Umbilical cord (tissue), 2 donors: Measurements from ENCODE around the gene ALDH18A1. TPM values are rescaled to one million over a fixed set of nuclear protein-coding genes. Genes with fewer than 3 reads are reported as not detected.

ENCODE experiments used
- DNase-seq: peaks from one replicate; pipeline ENCODE4 v3.0.0-alpha.2; 2015; ENCODE audit warnings: low spot score
- total RNA-seq: library from RNA; depleted of rRNA; stranded (reverse); fragments of >200 nt; gene quantifications from one replicate; pipeline ENCODE4 v1.2.3, GENCODE V29; 2014; ENCODE audit warnings: low replicate concordance; ENCODE audit not compliant: insufficient read depth

Gene ALDH18A1
- total RNA-seq, 1 donor from 2014 or later, result 168 TPM

DNA sequence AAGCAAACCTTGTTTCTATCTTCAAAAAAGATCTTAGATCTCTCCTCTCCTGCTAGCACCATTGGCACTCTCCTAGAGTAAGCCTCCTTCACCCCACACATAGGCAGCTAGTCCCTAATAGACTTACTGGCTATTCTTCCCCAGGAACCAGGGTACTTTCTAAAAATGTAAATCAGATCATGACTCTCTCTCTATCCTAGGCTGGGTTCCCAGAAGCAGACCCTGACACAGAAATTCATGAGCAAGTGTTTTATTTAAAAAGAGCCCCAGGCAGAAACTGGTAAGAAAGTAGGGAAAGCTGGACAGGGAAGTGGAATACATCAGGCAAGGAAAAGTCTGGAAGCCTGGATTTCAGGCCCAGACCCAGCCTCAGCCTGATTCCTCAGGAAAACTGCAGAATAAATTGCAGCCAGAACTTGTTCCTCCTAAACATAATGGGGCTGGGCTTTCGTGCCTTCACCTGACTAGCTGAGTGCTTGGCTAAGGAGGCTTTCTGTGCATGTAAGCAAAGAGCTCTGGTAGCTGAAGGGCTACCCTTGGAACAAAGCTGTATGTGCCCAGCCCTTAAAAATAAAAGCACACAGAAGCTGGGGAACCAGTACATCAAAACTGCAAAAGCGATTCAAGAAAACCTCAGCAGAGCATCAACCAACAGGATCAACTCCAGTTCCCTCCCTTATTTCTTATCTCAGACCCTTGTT, 76.5 kb downstream of the ALDH18A1 start:
- DNase-seq, result no peak

DNA sequence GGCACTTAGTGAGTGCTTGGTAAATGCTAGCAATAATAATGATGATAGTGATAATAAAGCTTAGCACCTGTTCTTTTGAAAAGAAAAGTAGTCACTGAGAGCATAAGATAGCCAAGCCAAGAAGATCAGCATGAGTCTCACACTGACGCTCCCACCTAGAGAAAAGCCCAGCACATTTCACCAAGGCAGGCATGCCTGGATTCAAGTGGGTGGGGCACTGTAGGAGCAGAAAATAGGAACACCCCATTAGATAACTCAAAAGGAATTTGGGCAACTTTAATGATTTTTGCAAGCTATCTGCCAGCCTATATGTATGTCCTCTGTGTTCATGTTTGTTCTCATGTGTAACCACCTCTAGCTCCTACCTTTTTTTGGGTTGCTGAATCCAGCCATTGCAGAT, 77.2 kb downstream of the ALDH18A1 start:
- DNase-seq, result no peak

DNA sequence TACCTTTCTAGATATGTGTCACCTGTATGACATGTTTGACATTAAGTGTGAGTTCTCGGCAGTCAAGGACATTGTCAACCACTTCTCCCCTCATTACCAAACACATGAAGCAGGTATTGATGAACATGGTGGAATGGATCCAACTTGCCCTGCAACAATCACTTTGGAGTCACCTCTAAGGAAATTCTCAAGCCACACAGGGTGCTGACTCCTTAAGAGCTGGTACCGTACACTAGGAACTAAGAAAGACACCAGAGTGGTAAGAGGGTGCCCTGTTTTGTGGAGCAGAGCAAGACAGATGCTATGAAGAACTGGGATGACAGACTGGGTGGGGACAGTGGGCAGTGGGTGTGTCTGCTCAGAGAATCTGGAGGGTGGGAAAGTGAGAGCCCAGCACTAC, 77.9 kb downstream of the ALDH18A1 start:
- DNase-seq, result no peak

DNA sequence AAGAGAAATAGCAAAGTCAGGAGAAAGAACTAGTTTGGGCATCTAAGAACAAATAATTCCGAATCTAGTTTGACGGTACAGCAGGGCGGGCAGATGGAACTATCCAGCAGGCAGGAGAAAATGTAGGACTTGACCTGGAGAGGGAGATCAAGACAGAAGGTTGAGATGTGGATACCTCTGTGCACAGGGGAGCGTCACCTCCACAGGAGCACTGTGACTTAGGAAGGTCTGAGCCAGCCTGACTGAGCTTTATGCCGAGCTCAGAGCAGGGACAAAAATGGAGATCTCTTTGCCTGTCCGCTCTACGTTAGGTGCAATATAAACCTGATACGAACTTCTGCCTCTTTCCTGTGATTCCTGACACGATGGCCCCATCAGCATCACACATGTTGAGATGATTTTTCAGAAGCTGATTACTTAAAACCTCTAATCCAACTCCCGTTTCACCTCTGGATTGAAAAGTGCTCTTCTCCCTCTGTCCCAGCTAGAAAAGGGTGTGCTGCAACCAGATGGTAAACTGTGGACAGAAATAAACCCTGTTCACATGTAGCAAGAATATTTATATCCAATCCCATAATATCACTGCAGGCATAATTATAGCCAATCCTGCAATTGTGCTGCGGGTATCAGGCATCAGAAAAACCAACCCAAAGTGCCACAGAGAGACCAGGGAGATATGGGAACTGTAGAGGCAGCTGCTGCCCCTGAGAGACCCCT, 81.7 kb downstream of the ALDH18A1 start:
- no peak for DNase-seq

DNA sequence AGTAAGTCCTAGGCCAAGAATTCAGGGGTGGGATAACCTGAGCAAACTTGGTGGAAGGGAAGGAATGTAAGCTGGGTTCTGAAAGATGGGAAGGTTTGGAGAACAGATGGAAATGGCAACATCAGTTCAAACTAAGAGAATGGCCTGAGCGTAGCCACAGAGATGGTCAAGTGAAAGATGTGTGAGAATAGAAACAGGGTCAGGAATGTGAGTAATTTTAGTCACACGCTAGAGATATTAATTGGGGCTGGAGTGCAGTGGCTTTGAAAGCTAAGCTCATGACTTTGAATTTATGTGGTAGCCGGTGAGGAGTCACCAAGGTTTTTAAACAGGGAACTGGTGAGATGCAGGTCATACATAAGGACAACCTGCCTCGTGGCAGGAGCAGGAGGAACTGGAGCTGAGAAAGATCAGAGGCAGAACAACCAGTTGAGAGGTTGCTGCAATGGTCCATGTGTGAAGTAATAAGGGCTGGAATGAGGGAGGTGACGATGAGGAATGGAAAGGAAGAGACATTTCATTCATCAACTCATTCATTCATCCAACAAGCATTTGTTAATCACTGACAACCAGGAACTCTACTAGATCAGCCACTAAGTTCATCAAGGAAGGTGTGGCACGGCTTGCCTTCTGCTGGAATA, 82.4 kb downstream of the ALDH18A1 start:
- no peak for DNase-seq

DNA sequence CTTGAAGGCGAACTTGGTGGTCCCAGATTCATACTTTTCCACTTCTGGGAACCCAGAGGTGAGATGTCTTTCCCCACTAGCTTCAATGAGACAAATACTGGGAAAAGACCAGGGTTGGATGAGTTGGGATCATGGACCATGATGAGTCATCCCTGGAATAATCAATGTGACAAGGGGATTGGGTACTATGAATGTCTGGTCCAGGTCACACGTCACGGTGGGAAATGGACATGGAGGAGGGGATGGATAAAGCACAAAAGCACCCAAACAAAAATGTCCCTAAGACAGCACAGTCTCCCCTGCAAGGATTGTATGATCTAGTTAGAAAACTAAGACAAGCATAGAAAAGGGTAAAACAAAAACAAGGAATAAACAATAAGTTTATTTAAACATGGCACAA, 83.0 kb downstream of the ALDH18A1 start:
- DNase-seq, result no peak

DNA sequence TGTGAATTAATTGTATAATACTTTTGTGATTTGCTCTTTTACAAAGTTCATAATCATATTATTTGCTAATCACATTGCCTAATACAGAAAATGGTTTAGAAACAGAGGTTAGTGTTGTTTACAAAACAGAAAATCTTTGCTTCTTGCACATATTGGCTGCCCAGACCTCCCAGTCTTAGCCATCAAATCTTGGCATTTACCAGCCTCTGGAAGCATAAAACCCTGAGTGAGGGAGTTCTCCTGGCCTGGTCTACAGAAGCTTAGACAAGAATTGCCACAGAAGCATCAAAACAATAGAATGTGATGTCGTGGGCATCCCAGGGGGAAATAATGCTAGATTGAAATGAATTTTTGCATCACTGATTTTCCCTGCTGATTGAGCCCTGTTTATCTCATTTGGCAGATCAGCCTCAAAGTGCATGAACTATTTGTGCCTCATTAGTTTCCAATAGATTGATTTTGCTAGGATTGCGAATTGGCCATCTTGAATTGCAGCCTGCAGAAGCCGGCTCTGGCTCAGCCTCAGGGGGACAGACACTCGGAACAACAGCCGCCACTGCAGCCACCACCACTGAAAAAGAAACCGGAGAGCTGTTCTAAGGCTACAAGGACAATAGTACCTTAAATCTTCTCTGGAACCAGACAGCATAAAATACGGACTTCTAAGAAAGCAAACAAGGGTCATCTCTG, 84.2 kb downstream of the ALDH18A1 start:
- no peak for DNase-seq

DNA sequence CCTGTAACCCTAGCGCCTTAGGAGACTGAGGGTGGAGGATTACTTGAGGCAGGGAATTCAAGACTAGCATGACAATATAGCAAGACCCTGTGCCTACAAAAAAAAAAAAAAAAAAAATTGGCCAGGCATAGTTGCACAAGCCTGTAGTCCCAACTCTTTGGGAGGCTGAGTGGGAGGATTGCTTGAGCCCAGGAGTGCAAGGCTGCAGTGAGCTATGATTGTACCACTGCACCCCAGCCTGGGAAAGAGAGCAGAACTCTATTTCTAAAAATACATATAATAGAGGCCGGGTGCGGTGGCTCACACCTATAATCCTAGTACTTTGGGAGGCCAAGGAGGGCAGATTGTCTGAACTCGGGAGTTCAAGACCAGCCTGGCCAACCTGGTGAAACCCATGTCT, 85.1 kb downstream of the ALDH18A1 start:
- DNase-seq, result no peak

DNA sequence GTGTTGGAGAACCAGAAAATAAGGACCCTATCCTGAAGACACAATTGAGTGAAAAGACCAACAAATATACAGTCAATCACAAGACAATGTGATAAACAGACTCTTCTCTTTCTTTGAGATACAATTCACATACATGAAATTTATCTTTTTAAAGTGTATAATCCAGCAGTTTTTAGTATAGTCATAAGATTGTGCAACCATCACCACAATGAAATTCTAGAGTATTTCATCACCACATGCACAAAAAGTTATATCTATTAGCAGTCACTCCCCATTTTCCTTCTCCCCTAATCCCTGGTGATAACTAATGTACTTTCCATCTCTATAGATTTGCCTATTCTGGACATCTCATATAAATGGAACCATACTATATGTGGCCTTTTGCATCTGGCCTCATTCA, 87.1 kb downstream of the ALDH18A1 start:
- DNase-seq, result no peak

DNA sequence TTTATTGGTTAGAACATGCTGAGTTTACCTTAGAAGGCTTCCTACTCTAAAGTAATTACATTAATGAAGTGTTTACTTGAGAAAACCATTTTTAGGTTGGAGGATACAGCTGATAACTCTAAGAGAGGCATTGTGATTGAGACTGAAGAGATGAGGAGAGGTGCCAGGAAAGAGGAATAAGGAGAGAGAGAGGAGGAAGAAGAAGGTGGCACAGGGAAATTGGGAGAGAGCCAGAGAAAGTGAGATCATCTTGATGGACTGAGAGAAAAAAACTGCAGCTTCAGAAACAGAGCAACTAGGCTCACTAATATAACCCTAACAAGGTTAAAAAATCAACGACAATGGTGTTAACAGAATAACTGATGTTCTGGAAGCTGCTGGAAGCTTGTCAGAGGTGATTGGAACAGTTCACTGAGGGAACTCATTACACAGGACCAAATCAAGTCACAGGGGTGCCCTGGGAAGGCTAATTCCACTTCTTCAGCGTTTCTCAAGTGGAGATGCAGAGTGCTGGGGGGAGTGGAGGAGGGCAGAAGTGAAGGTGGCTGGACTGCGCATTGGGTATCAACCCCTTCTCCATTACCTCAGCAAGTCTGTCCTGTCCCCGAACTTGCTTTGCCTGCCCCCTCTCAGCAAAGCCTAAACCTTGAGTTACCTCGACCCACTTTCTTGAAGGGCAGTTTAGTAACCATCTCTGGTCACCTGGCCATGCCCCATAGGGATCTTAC, 88.4 kb downstream of the ALDH18A1 start:
- no peak for DNase-seq

DNA sequence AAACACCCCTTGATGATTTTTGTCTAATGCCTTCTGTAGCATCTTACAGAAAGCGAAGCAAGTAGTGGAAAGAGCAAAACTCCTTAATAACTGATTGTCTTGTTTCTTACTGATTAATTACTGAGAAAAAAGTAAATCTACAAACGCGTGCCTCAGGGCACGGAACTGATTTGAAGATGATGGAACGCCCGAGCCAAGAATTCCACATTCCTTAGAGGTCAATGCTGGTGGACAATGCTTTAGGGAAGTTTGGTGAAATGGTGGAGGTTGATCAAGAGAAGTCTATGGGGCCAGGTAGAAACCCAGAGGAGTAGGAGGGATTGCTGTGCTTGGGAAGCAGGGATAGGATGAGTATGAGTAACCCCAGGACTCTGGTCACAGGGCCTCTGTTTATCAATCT, 90.4 kb downstream of the ALDH18A1 start:
- no peak for DNase-seq

DNA sequence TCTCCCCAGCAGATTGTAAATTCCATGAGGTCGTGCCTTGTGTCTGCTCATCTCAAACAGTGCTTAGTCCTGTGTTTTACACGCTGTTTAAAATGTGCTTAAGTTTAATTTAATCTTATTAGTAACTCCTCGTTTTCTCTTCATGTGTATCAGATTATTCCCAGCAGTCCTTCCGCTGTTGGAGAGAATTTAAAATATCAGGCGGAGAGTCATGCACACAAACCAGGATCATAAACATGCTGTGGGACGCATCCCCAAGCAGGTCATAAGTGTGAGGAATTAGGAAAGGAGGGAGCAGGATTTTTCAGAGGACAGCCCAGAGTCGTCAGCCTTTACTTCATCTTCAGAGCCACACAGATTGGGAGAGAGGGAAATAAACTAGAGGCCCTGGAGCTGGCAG, 91.2 kb downstream of the ALDH18A1 start:
- no peak for DNase-seq

DNA sequence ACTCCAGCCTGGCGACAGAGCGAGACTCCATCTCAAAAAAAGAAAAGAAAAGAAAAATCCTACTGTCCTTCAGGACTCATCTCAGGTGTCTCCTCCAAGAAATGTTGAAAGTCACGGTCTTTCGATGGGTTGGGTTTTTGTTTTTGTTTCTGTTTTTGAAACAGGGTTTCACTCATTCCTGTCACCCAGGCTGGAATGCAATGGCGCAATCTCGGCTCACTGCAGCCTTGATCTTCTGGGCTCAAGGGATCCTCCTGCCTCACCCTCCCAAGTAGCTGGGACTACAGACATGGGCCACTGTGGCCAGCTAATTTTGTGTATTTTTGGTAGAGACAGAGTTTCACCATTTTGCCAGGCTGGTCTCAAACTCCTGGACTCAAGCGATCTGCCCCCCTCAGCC, 92.2 kb downstream of the ALDH18A1 start:
- no peak for DNase-seq

DNA sequence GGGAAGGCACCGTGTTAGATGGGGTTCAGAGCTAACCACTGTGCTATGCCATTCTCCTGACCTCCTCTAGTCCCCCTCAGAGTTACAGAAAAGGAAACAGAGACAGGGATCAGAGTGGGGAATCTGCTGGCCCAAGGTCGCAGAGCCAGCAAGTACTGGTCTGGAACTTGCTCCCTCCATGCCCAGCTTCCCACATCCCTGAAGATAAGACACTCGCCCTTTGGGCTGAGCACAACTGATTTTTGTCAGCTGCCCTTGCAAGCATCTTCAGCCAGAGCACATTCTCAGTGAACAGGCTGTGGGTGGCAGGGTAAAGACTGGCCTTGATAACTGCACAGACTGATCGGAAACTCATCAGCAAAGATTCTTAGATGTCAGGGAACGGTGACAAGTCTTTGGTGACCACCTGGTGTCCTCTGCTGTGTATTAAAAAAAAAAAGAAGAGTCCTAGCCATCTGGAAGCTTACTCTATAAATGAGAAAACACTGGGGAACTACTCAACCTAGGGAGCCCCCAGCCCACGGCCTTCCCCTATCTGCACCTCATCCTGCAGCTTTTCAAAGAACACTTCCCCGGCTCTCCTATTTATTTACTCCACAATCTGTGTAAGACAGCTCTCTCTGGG, 94.1 kb downstream of the ALDH18A1 start:
- DNase-seq, result no peak

DNA sequence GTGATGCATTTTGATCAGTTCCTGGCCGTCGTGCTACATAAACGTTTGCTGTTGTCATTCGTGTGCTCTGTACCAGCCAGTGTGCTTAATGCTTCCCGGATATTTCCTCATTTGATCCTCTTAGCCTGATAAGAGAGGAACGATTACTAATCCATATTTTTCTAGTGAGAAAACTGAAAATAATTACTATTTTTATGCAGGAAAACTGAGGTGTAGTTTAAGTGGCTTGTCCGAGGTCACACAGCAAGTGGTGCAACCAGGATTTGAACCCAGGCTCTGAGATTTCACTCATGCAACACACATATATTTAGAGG, 94.7 kb downstream of the ALDH18A1 start:
- DNase-seq, result no peak

DNA sequence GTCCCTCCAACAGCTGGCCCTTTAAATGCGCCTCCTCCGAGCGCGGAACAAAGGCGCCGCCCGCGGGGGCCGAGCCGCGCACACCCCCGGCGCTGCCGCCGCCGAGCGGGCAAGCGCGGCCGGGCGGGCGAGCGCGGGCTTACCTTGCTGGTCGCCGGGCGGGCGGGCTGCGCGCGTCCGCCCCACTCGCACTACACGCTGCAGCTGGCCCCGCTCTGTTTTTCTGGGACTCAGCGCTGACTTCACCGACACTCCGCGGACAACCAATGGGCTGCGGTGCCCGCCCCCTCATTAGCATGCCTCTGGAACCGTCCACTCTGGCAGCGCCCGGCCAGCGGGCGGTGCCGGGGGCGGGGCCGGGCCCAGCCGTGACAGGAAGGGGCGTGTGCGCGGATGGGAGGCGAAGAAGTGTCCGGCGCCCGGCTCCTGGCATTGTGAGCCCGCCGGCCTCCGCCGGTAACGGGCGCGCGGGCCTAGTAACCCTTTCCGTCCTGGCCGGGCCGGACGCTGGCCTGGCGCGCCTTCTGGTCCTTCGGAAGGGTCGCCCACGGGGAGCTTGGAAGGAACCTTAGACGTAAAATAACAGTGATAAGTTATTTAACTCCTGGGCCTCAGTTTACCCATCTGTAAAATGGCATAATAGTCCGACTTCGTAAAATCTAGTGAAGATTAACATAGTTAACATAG, 95.2 kb downstream of the ALDH18A1 start, which contains the start of gene SORBS1:
TSS of gene SORBS1 (minus strand) at position 195 of the 687 bp plus-strand sequence. CDS start 120,236 bp downstream, outside the sequence.
- DNase-seq, result peak; percentile 98

DNA sequence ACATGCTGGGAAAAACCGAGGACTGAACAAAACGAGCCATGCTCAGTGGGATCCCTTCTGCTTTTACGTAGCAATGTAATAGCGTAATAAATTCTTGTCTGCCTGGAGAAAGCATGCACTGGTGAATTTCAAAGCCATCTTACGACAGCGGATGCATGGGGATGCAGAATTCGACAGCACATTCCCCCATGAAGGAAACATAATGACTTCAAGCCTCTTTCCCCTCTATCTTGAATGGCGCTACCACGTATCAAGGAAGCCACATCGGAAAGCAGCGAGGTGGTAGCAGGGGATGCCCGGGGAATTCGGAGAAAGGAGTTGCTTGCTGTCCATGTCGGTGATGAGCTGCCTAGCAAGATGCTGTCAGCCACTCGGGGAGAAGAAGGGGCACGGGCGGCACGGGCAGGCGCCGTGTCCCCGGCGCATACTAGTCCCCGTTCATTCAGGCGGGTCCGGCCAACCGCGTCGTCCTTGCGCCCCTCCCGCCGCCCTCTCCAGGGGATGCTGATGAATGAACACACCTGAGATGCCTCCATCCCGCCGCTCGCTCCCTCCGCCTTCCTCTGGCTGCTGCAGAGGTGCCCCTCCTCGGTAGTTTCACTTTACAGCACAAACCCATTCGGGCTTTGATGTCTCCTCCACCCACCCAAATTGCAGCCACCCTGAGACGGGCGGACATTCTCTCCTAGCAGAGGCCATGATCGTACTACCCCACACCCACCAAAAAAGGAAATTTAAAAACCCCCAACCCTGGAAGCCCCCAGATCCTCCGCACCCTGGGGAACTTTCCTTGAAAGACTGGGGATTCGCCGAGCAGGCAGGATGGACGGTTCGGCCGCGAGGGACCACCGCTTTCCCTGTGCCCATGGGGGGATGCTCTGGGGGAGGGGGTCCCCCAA, 96.0 kb downstream of the ALDH18A1 start:
- DNase-seq, result peak; percentile 54

DNA sequence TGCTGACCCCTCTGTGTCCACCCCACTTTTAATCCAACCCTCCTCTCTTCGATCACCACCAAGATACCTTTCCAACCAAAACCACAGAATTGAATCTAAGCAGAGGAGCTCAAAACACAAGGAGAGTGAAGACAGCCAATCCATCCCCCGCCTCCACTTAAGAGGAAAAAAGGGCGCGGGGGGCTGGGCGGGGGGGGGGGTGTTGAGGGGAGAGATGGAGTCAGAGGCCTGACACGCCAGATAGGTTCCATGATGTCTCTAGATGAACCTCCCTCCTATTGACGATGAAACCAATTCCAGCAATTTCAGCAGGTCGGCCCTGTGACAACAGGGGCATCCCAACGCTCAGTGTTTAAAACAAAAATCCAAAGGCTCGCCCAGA, 96.6 kb downstream of the ALDH18A1 start:
- DNase-seq, result no peak

DNA sequence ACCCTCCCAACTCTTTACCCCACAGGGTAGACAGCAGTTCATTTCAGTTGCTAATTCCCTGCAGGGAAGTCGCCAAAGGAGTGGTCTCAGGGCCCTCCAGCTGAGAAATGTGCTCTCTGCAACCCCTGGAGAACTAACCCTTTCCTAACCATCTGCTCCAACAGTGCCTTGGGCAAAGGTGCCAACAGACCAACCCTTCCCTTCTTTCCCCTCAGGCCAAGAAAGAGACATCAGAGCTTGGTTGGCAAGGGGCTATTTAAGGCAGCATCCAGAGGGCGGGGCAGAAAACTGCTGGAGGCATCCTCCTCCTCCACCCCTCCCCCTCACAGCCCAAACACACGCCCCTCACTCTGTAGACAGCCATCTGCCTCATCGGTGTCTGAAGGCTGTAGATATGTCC, 97.0 kb downstream of the ALDH18A1 start:
- peak; percentile 36 for DNase-seq
